HCT116 (cell line): Measurements from ENCODE around the gene LAMTOR1. TPM values are rescaled to one million over a fixed set of nuclear protein-coding genes. Genes with fewer than 3 reads are reported as not detected.

Experiments used
- ATAC-seq: fragments of 200-7000 bp; cut with Tn5 transposase; 2 replicates; pipeline ENCODE4 v1.9.1; 2020; ENCODE audit warnings: mild to moderate bottlenecking, moderate library complexity
- BruUV-seq: library from RNA; stranded (reverse); fragments of 400-500 nt; replicated peaks from 2 replicates; lab custom pipeline; 2021; lab: Mats Ljungman, UMichigan
- CTCF ChIA-PET: fragments of 300-600 bp; sonication (Branson Sonifier 250); formaldehyde crosslinking; loops from one replicate; lab custom pipeline; 2021; ENCODE audit warnings: antibody characterized with exemption; lab: Charles Lee
- POLR2A ChIA-PET: fragments of 300-600, 350-600 bp; sonication (Branson Sonifier 250); formaldehyde crosslinking; loops from one replicate; lab custom pipeline; 2021; ENCODE audit warnings: antibody characterized with exemption; lab: Charles Lee
- RAD21 ChIA-PET, 2 experiments: fragments of 300-600 bp; sonication (Branson Sonifier 250); formaldehyde crosslinking; loops; one replicate each; lab custom pipeline; 2023; ENCODE audit warnings: low total read pairs in 2 of 2; ENCODE audit not compliant: uncharacterized antibody in 2 of 2, unreplicated experiment in 2 of 2, low non-redundant PET in 1 of 2; lab: Charles Lee
- DNase-seq: peaks from one replicate; pipeline ENCODE4 v3.0.0-alpha.2; 2010; ENCODE audit warnings: low read depth, low spot score
- H2AFZ ChIP-seq: fragments of 200-600 bp; shearing (Covaris generic), sonication (generic); 2 replicates; pipeline ENCODE4 v1.6.1; 2017; ENCODE audit warnings: low read depth, mixed run types, mixed read lengths, antibody characterized with exemption, low read length; ENCODE audit not compliant: poor library complexity, severe bottlenecking
- H3K27ac ChIP-seq: 2 replicates; pipeline ENCODE4 v1.5.1; 2012; ENCODE audit warnings: low read depth, low read length
- H3K27me3 ChIP-seq: fragments of 200-600 bp; sonication (generic); 2 replicates; pipeline ENCODE4 v1.6.1; 2016; ENCODE audit warnings: mixed run types, low read length, mixed read lengths; ENCODE audit not compliant: insufficient read depth
- H3K36me3 ChIP-seq, 2 experiments: fragments of 200-500 bp in 1 of 2; fragments of 200-600 bp in 1 of 2; sonication (Bioruptor generic) in 1 of 2; sonication (generic) in 1 of 2; 2 replicates each; pipeline versions ENCODE4 v1.5.1 to v1.6.1; 2014 to 2016; ENCODE audit warnings: low read length in 2 of 2, inconsistent platforms in 1 of 2, mixed read lengths in 1 of 2, mixed run types in 1 of 2; ENCODE audit not compliant: insufficient read depth in 2 of 2, control insufficient read depth in 1 of 2
- H3K4me1 ChIP-seq, 2 experiments: fragments of 200-600 bp in 1 of 2; sonication (generic) in 1 of 2; 2 replicates each; pipeline versions ENCODE4 v1.5.1 to v1.6.1; 2012 to 2017; ENCODE audit warnings: low read length in 2 of 2, inconsistent platforms in 1 of 2, mild to moderate bottlenecking in 1 of 2, mixed read lengths in 1 of 2, mixed run types in 1 of 2, moderate library complexity in 1 of 2; ENCODE audit not compliant: insufficient read depth in 2 of 2, control insufficient read depth in 1 of 2
- H3K4me2 ChIP-seq: fragments of 200-600 bp; sonication (generic); 2 replicates; pipeline ENCODE4 v1.6.1; 2017; ENCODE audit warnings: mixed run types, low read length, mixed read lengths
- H3K4me3 ChIP-seq, 2 experiments: fragments of 200-600 bp in 1 of 2; sonication (generic) in 1 of 2; replicated peaks in 1 of 2; 2 replicates each; pipeline ENCODE4 v1.5.1; 2011 to 2016; ENCODE audit warnings: low read length in 2 of 2, control low read depth in 1 of 2, low read depth in 1 of 2, mild to moderate bottlenecking in 1 of 2, mixed read lengths in 1 of 2, mixed run types in 1 of 2
- H3K79me2 ChIP-seq: fragments of 200-600 bp; sonication (generic); 2 replicates; pipeline ENCODE4 v1.6.1; 2017; ENCODE audit warnings: mild to moderate bottlenecking, mixed run types, low read length, moderate library complexity, mixed read lengths; ENCODE audit not compliant: insufficient read depth
- H3K9ac ChIP-seq: fragments of 200-600 bp; sonication (generic); 2 replicates; pipeline ENCODE4 v1.6.1; 2016; ENCODE audit warnings: low read length, mixed read lengths
- H3K9me2 ChIP-seq: fragments of 200-600 bp; sonication (generic), shearing (Covaris generic); 2 replicates; pipeline ENCODE4 v1.6.1; 2017; ENCODE audit warnings: mixed run types, mild to moderate bottlenecking, moderate library complexity; ENCODE audit not compliant: insufficient read depth
- H3K9me3 ChIP-seq, 2 experiments: fragments of 200-500 bp in 1 of 2; fragments of 200-600 bp in 1 of 2; sonication (Bioruptor generic) in 1 of 2; sonication (generic) in 1 of 2; 2 replicates each; pipeline ENCODE4 v1.6.1; 2014 to 2017; ENCODE audit warnings: low read length in 2 of 2, mixed read lengths in 2 of 2, inconsistent platforms in 1 of 2, low read depth in 1 of 2, mild to moderate bottlenecking in 1 of 2, mixed run types in 1 of 2, moderate library complexity in 1 of 2; ENCODE audit not compliant: control insufficient read depth in 1 of 2, insufficient read depth in 1 of 2
- H4K20me1 ChIP-seq: fragments of 200-600 bp; sonication (generic), shearing (Covaris generic); 2 replicates; pipeline ENCODE4 v1.6.1; 2017; ENCODE audit warnings: mixed run types, mild to moderate bottlenecking, moderate library complexity; ENCODE audit not compliant: insufficient read depth
- ATF3 ChIP-seq: IDR thresholded peaks from 2 replicates; pipeline ENCODE4 v1.6.1; 2012
- CBX3 ChIP-seq: IDR thresholded peaks from 2 replicates; pipeline ENCODE4 v1.6.1; 2012; ENCODE audit warnings: low read depth
- CEBPB ChIP-seq: IDR thresholded peaks from 2 replicates; pipeline ENCODE4 v1.6.1; 2012; ENCODE audit warnings: low read depth
- ELF1 ChIP-seq: IDR thresholded peaks from 2 replicates; pipeline ENCODE4 v1.6.1; 2012; ENCODE audit warnings: low read depth, borderline replicate concordance
- EZH2 ChIP-seq: fragments of 200-600 bp; sonication (generic); IDR thresholded peaks from 2 replicates; pipeline ENCODE4 v1.6.1; 2017; ENCODE audit warnings: antibody characterized with exemption, mixed run types
- EZH2phosphoT487 ChIP-seq: fragments of 200-600 bp; IDR thresholded peaks from 2 replicates; pipeline ENCODE4 v1.6.1; 2018; ENCODE audit warnings: antibody characterized with exemption, borderline replicate concordance
- POLR2A ChIP-seq: IDR thresholded peaks from 2 replicates; pipeline ENCODE4 v1.7.0; 2011; ENCODE audit warnings: borderline replicate concordance; ENCODE audit not compliant: insufficient read depth, insufficient read length; ENCODE audit errors: extremely low read depth
- RAD21 ChIP-seq: IDR thresholded peaks from 2 replicates; pipeline ENCODE4 v1.6.1; 2012; ENCODE audit warnings: low read depth, mild to moderate bottlenecking
- SP1 ChIP-seq: IDR thresholded peaks from 2 replicates; pipeline ENCODE4 v1.6.1; 2012; ENCODE audit warnings: low read depth
- ZFX ChIP-seq: fragments of 450-650 bp; IDR thresholded peaks from 2 replicates; pipeline ENCODE4 v1.6.1; 2017
- intact Hi-C: fragments of 100-400 bp; cut with micrococcal nuclease; formaldehyde crosslinking; loops from 2 replicates; pipeline ENCODE4 v1.10.0; 2022
- total RNA-seq: library from RNA; stranded (reverse); gene quantifications from one replicate; pipeline ENCODE4 v1.2.1, GENCODE V29; 2021; ENCODE audit not compliant: unreplicated experiment
- TF ChIP-seq, protein P1 (sequence below): IDR thresholded peaks from 2 replicates; pipeline ENCODE4 v1.6.1; 2011; ENCODE audit warnings: mild to moderate bottlenecking, low read length, moderate library complexity; ENCODE audit not compliant: insufficient replicate concordance; ENCODE audit errors: extremely low read depth

The LAMTOR1 gene
- total RNA-seq, 1 experiment from 2014 or later, result 63.9 TPM

- no peak overlapping the region for H2AFZ ChIP-seq
- POLR2A ChIA-PET, result no interaction called here
- no peak overlapping the region for H3K27ac ChIP-seq
- no peaks in the 10 kb centered on the region for H3K27me3 ChIP-seq
- TF ChIP-seq EZH2 (no peak), CBX3 (no peak), ATF3 (no peak), POLR2A (no peak)
- TF ChIP-seq, all 23 proteins: peak for 0
- intact Hi-C loops, result no loop called here
- Histone ChIP-seq H4K20me1 (no peaks in the 10 kb centered on the region), H3K36me3 (no peaks in the 10 kb centered on the region), H3K4me2 (no peak overlapping the region), H3K4me1 (no peaks in the 10 kb centered on the region), H3K4me3 (no peak overlapping the region), H3K9me3 (peaks cover 0 to 9% of the 10 kb centered on the region in 2 experiments; a peak in 2 of 4 replicates), H3K9ac (no peak overlapping the region), H3K79me2 (no peaks in the 10 kb centered on the region), H3K9me2 (no peaks in the 10 kb centered on the region)
- BruUV-seq, result no TSS peak
- ATAC-seq (no peak), DNase-seq (no peak)
- CTCF ChIA-PET, result interaction anchor here (1.0 kb wide), 1 partner anchor 22 kb away, joined by 3 read pairs; no protein-coding TSS in a partner anchor
- RAD21 ChIA-PET, result no interaction called here
These were observed 19.5 kb upstream of the LAMTOR1 start for GRCh38 chr11:72122607-72123006.

DNA sequence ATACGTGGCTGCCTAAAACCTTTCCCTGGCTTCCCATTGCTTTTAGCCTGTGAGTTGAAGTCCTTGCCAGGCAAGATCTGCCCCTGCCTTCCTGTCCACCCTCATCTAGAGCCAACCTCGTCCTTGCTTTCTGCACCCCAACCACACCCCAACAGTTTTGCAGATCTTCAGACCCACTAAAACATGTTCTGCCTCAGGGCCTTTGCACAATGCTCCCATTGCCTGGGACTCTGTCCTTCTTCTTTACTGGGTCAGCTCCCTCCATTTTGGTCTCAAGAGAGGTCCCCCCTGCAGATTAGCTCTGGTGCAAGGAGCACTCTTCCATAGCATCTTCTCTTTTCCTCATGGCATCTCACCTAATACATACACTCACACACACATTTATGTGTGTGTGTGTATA lies 17.8 kb upstream of the LAMTOR1 start:
- ATAC-seq, result no peak
- RAD21 ChIA-PET, result no interaction called here
- TF ChIP-seq RAD21 (no peak), EZH2 (no peak), ELF1 (no peak), ZFX (no peak), CEBPB (no peak), SP1 (no peak), EZH2phosphoT487 (no peak)
- TF ChIP-seq, protein P1, sequence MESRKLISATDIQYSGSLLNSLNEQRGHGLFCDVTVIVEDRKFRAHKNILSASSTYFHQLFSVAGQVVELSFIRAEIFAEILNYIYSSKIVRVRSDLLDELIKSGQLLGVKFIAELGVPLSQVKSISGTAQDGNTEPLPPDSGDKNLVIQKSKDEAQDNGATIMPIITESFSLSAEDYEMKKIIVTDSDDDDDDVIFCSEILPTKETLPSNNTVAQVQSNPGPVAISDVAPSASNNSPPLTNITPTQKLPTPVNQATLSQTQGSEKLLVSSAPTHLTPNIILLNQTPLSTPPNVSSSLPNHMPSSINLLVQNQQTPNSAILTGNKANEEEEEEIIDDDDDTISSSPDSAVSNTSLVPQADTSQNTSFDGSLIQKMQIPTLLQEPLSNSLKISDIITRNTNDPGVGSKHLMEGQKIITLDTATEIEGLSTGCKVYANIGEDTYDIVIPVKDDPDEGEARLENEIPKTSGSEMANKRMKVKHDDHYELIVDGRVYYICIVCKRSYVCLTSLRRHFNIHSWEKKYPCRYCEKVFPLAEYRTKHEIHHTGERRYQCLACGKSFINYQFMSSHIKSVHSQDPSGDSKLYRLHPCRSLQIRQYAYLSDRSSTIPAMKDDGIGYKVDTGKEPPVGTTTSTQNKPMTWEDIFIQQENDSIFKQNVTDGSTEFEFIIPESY, result no peak
- TF ChIP-seq, all 23 proteins: peak for 0
- H2AFZ ChIP-seq, result no peak overlapping the region
- no peaks in the 10 kb centered on the region for H3K36me3 ChIP-seq
- intact Hi-C loops, result no loop called here
- no peaks in the 10 kb centered on the region for H3K27me3 ChIP-seq
- POLR2A ChIA-PET, result no interaction called here
- H3K27ac ChIP-seq, result no peak overlapping the region
- H3K4me1 ChIP-seq, result no peaks in the 10 kb centered on the region
- H3K9me3 ChIP-seq, result no peaks in the 10 kb centered on the region
- H3K9ac ChIP-seq, result no peak overlapping the region
- no peaks in the 10 kb centered on the region for H3K9me2 ChIP-seq
- H4K20me1 ChIP-seq, result no peaks in the 10 kb centered on the region
- H3K4me3 ChIP-seq, result no peak overlapping the region
- DNase-seq, result no peak
- no peak overlapping the region for H3K4me2 ChIP-seq
- CTCF ChIA-PET, result interaction anchor here (1.3 kb wide), 1 partner anchor 23 kb away, joined by 3 read pairs; no protein-coding TSS in a partner anchor
- BruUV-seq, result no TSS peak
- no peaks in the 10 kb centered on the region for H3K79me2 ChIP-seq
